GM21619 (cell line): ENCODE measurements around the gene ZNF534.
"Not testable (repeated sequence)": the region's sequence is repeated elsewhere in the genome, so short reads cannot be mapped to it uniquely, and the experiment has no call there.

Experiments
- ATAC-seq: cut with Tn5 transposase; IDR thresholded peaks from one replicate; pipeline ENCODE4 v1.9.1; 2021; ENCODE audit not compliant: unreplicated experiment

ZNF534 gene

GRCh38 chr19:52428937-52429336 lies at the start of gene ZNF534:
Gene ZNF534, plus strand, starts transcription at chr19:52429148. Its CDS starts 2,327 bp downstream, at chr19:52431475.
- ATAC-seq: no peak

GRCh38 chr19:52391135-52391534 lies 37.8 kb upstream of the ZNF534 start:
- no peak for ATAC-seq

GRCh38 chr19:52397310-52398080 lies 31.5 kb upstream of the ZNF534 start, which contains the start of gene ZNF528:
Gene ZNF528, plus strand, starts transcription at chr19:52397849. Its CDS starts 4,165 bp downstream, at chr19:52402014.
- ATAC-seq: no peak

- no peak for ATAC-seq
Measured at GRCh38 chr19:52398081-52398441, 30.9 kb upstream of the ZNF534 start.

GRCh38 chr19:52410276-52410675 lies 18.7 kb upstream of the ZNF534 start:
- no peak for ATAC-seq

GRCh38 chr19:52415711-52416110 lies 13.2 kb upstream of the ZNF534 start:
- no peak for ATAC-seq

GRCh38 chr19:52442179-52442578 lies 13.2 kb downstream of the ZNF534 start:
- ATAC-seq: no peak

GRCh38 chr19:52444506-52444905 lies 15.6 kb downstream of the ZNF534 start:
- no peak for ATAC-seq

- no peak for ATAC-seq
Measured at GRCh38 chr19:52451241-52451640, 22.3 kb downstream of the ZNF534 start.

- no peak for ATAC-seq
Measured at GRCh38 chr19:52453324-52454094, 24.6 kb downstream of the ZNF534 start, which contains the start of gene ZNF578. Gene ZNF578, plus strand, starts transcription at chr19:52453553. Its CDS starts 48,293 bp downstream, at chr19:52501846.

- no peak for ATAC-seq
Measured at GRCh38 chr19:52464798-52465470, 36.0 kb downstream of the ZNF534 start.

GRCh38 chr19:52473655-52474350 lies 44.9 kb downstream of the ZNF534 start:
- no peak for ATAC-seq

GRCh38 chr19:52474351-52475127 lies 45.6 kb downstream of the ZNF534 start:
- no peak for ATAC-seq

GRCh38 chr19:52484111-52484743 lies 55.3 kb downstream of the ZNF534 start:
- not testable (repeated sequence) for ATAC-seq

GRCh38 chr19:52485064-52485463 lies 56.1 kb downstream of the ZNF534 start:
- not testable (repeated sequence) for ATAC-seq

- not testable (repeated sequence) for ATAC-seq
Measured at GRCh38 chr19:52485561-52486240, 56.8 kb downstream of the ZNF534 start.

GRCh38 chr19:52492201-52492993 lies 63.4 kb downstream of the ZNF534 start:
- no peak for ATAC-seq

- no peak for ATAC-seq
Measured at GRCh38 chr19:52492994-52493470, 64.1 kb downstream of the ZNF534 start.
